NB4 (cell line): ENCODE measurements around the gene OBSCN.

Source experiments
- DNase-seq: peaks from one replicate; pipeline ENCODE4 v3.0.0; 2010; ENCODE audit warnings: low read depth
- H3K4me3 ChIP-seq: one replicate; pipeline ENCODE4 v1.5.1; 2011; ENCODE audit warnings: mild to moderate bottlenecking, low read depth, low read length, moderate library complexity
- MYC ChIP-seq: IDR thresholded peaks from 2 replicates; pipeline ENCODE4 v1.6.1; 2011; ENCODE audit warnings: low read depth, low read length
- POLR2A ChIP-seq: IDR thresholded peaks from 2 replicates; pipeline ENCODE4 v1.6.1; 2011; ENCODE audit warnings: mild to moderate bottlenecking; ENCODE audit not compliant: insufficient read length; ENCODE audit errors: extremely low read depth
- TF ChIP-seq, protein P1 (sequence below): IDR thresholded peaks from 2 replicates; pipeline ENCODE4 v1.6.1; 2011; ENCODE audit warnings: low read depth, low read length
- TF ChIP-seq, protein P2 (sequence below): IDR thresholded peaks from one replicate; pipeline ENCODE4 v1.5.1; 2012; ENCODE audit warnings: low read depth, low read length

Gene OBSCN

DNA sequence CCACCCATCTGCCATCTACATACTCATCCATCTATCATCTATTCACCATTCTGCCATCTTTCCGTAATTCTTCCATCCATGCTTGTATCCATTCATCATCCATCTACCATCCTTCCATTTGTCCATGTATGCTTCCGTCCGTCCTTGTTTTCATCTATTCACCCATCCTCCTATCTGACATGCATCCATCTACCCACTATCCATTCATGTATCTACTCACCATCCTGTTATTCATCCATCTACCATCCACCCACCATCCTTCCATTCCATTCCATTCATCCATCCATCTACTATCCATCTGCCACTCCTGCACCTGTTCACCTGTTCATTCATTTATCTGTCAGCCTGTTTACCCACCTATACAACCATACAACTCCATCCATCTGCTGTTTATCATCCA lies 112.5 kb downstream of the OBSCN start:
- no peak overlapping the region for H3K4me3 ChIP-seq
- TF ChIP-seq POLR2A, result no peak
- TF ChIP-seq, protein P1, sequence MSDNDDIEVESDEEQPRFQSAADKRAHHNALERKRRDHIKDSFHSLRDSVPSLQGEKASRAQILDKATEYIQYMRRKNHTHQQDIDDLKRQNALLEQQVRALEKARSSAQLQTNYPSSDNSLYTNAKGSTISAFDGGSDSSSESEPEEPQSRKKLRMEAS, result no peak
- no peak for TF ChIP-seq MYC
- TF ChIP-seq, protein P2, sequence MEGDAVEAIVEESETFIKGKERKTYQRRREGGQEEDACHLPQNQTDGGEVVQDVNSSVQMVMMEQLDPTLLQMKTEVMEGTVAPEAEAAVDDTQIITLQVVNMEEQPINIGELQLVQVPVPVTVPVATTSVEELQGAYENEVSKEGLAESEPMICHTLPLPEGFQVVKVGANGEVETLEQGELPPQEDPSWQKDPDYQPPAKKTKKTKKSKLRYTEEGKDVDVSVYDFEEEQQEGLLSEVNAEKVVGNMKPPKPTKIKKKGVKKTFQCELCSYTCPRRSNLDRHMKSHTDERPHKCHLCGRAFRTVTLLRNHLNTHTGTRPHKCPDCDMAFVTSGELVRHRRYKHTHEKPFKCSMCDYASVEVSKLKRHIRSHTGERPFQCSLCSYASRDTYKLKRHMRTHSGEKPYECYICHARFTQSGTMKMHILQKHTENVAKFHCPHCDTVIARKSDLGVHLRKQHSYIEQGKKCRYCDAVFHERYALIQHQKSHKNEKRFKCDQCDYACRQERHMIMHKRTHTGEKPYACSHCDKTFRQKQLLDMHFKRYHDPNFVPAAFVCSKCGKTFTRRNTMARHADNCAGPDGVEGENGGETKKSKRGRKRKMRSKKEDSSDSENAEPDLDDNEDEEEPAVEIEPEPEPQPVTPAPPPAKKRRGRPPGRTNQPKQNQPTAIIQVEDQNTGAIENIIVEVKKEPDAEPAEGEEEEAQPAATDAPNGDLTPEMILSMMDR, result no peak

DNA sequence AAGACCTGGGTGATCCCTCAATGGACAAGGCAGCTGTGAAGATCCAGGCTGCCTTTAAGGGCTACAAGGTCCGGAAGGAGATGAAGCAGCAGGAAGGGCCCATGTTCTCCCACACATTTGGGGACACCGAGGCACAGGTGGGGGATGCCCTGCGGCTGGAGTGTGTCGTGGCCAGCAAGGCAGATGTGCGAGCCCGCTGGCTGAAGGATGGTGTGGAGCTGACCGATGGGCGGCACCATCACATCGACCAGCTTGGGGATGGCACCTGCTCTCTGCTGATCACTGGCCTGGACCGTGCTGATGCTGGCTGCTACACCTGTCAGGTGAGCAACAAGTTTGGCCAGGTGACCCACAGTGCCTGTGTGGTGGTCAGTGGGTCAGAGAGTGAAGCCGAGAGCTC lies 113.6 kb downstream of the OBSCN start:
- no peak overlapping the region for H3K4me3 ChIP-seq
- no peak for DNase-seq
- TF ChIP-seq MYC (no peak), POLR2A (no peak)
- TF ChIP-seq, protein P1, result no peak
- TF ChIP-seq, protein P2, result no peak

More for the DNA sequence above, 112.5 kb downstream of the OBSCN start:
- DNase-seq, result no peak

DNA sequence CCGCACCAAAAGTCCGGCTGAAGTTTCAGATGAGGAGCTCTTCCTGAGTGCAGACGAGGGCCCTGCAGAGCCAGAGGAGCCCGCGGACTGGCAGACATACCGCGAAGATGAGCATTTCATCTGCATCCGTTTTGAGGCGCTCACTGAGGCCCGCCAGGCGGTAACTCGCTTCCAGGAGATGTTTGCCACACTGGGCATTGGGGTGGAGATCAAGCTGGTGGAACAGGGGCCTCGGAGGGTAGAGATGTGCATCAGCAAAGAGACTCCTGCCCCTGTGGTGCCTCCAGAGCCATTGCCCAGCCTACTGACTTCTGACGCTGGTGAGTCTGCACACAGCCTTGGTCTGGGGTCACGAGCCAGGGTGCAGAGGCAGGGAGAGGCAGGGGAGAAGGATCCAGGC lies 114.1 kb downstream of the OBSCN start:
- DNase-seq, result no peak
- TF ChIP-seq MYC (no peak), POLR2A (no peak)
- TF ChIP-seq, protein P2, result no peak
- TF ChIP-seq, protein P1, result no peak
- no peak overlapping the region for H3K4me3 ChIP-seq

DNA sequence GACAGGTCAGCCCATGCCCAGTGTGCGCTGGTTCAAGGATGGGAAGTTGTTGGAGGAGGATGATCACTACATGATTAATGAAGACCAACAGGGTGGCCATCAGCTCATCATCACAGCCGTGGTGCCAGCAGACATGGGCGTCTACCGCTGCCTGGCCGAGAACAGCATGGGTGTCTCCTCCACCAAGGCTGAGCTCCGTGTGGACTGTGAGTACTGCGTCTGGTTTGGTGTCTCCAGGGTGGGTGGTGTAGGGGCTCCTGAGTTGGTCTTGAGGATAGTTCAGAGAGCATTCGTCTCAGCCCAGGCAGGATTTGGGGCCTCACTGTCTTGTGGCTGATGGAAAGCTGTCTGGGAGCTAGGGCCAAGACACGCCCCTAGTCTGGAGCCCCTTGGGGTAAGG lies 115.6 kb downstream of the OBSCN start:
- no peak for DNase-seq
- TF ChIP-seq POLR2A (no peak), MYC (no peak)
- TF ChIP-seq, protein P1, result no peak
- TF ChIP-seq, protein P2, result no peak
- no peak overlapping the region for H3K4me3 ChIP-seq

DNA sequence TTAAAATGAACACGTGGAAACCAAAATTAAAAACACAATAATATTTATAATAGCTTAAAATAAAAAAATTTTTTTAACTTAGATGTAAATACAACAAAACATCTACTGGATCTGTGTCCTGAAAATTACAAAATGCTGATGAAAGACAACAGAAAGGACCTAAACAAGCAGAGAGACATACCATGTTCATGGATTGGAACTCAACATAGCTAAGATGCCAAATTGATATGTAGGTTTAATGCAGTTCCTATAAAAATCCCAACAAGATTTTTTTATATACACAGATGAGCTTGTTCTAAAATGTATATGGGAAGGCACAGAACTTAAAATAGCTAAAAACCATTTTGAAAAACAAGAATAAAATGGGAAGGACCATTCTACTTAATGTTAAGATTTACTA lies 117.4 kb downstream of the OBSCN start:
- DNase-seq, result no peak
- no peak overlapping the region for H3K4me3 ChIP-seq
- TF ChIP-seq, protein P2, result no peak
- TF ChIP-seq MYC, result no peak

DNA sequence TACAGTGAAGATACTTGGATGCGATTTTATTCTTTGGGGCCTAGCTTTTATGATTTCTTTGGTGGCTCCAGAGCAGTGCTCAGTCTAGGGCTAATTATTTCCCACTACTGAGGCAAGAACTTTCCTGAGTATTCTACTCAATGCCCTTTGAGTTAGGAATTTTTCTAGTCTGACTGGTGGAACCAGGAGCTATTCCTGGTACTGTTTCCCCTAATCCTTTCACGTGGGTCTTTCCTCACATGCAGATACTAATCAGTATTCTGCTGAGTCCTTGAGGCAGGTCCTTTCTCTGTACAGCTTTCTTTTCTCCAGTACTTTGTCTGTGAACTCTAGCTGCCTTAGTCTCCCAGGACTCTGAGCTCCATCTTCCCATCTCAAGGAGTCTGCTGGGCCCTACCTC lies 122.0 kb downstream of the OBSCN start:
- no peak for DNase-seq
- no peak for TF ChIP-seq MYC
- TF ChIP-seq, protein P1, result no peak
- TF ChIP-seq, protein P2, result no peak
- no peak for TF ChIP-seq POLR2A
- H3K4me3 ChIP-seq, result no peak overlapping the region
